HFF-Myc (cell line): ENCODE measurements around the gene CHSY1.

ENCODE experiments used
- DNase-seq: peaks from one replicate; pipeline ENCODE4 v3.0.0-alpha.2; 2011; ENCODE audit warnings: low read depth; ENCODE audit errors: extremely low read depth
- H3K4me3 ChIP-seq: replicated peaks from 2 replicates; pipeline ENCODE4 v1.5.1; 2011; ENCODE audit warnings: low read depth, mild to moderate bottlenecking, control low read depth, low read length
- CTCF ChIP-seq: IDR thresholded peaks from 2 replicates; pipeline ENCODE4 v1.5.1; 2012; ENCODE audit warnings: mild to moderate bottlenecking, low read depth, low read length, control low read depth; ENCODE audit errors: missing control alignments

Gene CHSY1

GRCh38 chr15:101162701-101163483, 89.0 kb downstream of the CHSY1 start:
- DNase-seq: no peak
- TF ChIP-seq CTCF: no peak
- no peak overlapping the region for H3K4me3 ChIP-seq

- no peak overlapping the region for H3K4me3 ChIP-seq
- TF ChIP-seq CTCF: no peak
- DNase-seq: no peak
These were observed 90.2 kb downstream of the CHSY1 start for GRCh38 chr15:101161656-101162055.

- no peak for DNase-seq
- no peak for TF ChIP-seq CTCF
- H3K4me3 ChIP-seq: no peak overlapping the region
These were observed 91.7 kb downstream of the CHSY1 start for GRCh38 chr15:101159936-101160815.

GRCh38 chr15:101159096-101159935, 92.5 kb downstream of the CHSY1 start:
- no peak for TF ChIP-seq CTCF
- DNase-seq: no peak
- no peak overlapping the region for H3K4me3 ChIP-seq

- DNase-seq: no peak
- H3K4me3 ChIP-seq: no peak overlapping the region
- TF ChIP-seq CTCF: no peak
These were observed 93.4 kb downstream of the CHSY1 start for GRCh38 chr15:101158166-101159095.
